ENCODE data around the gene ERBIN. TPM values are rescaled to one million over a fixed set of nuclear protein-coding genes. Genes with fewer than 3 reads are reported as not detected.

Gene ERBIN
- total and polyA plus RNA-seq, 9 of the 15 experiments (the other 6 are each of a cell fraction or from before 2014, with no cell fraction given): 11.9 to 72.8 (median 41.7) TPM

DNA sequence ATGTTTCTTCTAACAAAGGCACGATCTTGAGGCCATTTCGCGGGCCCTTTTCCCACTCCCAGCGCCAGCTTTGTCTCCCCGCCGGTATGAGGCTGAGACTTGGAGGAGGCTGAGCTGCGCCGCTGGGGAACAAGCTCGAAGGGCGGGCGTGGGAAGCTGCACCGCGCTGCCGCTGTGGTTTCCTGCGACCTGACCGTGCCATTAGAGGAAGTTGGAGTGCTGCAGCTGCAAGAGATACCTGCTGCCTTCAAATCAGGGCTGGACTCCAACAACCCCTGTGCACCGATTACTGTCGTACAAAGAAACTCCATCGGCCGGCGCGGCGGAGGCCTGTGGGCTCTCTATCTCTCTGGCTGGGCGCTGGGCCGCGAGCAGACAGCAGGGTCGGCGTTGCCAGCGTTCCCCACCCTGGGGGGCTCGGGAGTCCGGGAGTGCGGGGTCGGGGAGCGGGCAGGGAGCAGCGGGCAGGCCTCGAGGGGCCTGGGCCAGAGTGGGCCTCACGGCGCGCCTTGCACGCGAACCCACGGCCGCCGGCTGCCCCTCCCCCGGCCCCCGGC is 1.3 kb upstream of the ERBIN start (continued):
- TF ChIP-seq, protein P1, sequence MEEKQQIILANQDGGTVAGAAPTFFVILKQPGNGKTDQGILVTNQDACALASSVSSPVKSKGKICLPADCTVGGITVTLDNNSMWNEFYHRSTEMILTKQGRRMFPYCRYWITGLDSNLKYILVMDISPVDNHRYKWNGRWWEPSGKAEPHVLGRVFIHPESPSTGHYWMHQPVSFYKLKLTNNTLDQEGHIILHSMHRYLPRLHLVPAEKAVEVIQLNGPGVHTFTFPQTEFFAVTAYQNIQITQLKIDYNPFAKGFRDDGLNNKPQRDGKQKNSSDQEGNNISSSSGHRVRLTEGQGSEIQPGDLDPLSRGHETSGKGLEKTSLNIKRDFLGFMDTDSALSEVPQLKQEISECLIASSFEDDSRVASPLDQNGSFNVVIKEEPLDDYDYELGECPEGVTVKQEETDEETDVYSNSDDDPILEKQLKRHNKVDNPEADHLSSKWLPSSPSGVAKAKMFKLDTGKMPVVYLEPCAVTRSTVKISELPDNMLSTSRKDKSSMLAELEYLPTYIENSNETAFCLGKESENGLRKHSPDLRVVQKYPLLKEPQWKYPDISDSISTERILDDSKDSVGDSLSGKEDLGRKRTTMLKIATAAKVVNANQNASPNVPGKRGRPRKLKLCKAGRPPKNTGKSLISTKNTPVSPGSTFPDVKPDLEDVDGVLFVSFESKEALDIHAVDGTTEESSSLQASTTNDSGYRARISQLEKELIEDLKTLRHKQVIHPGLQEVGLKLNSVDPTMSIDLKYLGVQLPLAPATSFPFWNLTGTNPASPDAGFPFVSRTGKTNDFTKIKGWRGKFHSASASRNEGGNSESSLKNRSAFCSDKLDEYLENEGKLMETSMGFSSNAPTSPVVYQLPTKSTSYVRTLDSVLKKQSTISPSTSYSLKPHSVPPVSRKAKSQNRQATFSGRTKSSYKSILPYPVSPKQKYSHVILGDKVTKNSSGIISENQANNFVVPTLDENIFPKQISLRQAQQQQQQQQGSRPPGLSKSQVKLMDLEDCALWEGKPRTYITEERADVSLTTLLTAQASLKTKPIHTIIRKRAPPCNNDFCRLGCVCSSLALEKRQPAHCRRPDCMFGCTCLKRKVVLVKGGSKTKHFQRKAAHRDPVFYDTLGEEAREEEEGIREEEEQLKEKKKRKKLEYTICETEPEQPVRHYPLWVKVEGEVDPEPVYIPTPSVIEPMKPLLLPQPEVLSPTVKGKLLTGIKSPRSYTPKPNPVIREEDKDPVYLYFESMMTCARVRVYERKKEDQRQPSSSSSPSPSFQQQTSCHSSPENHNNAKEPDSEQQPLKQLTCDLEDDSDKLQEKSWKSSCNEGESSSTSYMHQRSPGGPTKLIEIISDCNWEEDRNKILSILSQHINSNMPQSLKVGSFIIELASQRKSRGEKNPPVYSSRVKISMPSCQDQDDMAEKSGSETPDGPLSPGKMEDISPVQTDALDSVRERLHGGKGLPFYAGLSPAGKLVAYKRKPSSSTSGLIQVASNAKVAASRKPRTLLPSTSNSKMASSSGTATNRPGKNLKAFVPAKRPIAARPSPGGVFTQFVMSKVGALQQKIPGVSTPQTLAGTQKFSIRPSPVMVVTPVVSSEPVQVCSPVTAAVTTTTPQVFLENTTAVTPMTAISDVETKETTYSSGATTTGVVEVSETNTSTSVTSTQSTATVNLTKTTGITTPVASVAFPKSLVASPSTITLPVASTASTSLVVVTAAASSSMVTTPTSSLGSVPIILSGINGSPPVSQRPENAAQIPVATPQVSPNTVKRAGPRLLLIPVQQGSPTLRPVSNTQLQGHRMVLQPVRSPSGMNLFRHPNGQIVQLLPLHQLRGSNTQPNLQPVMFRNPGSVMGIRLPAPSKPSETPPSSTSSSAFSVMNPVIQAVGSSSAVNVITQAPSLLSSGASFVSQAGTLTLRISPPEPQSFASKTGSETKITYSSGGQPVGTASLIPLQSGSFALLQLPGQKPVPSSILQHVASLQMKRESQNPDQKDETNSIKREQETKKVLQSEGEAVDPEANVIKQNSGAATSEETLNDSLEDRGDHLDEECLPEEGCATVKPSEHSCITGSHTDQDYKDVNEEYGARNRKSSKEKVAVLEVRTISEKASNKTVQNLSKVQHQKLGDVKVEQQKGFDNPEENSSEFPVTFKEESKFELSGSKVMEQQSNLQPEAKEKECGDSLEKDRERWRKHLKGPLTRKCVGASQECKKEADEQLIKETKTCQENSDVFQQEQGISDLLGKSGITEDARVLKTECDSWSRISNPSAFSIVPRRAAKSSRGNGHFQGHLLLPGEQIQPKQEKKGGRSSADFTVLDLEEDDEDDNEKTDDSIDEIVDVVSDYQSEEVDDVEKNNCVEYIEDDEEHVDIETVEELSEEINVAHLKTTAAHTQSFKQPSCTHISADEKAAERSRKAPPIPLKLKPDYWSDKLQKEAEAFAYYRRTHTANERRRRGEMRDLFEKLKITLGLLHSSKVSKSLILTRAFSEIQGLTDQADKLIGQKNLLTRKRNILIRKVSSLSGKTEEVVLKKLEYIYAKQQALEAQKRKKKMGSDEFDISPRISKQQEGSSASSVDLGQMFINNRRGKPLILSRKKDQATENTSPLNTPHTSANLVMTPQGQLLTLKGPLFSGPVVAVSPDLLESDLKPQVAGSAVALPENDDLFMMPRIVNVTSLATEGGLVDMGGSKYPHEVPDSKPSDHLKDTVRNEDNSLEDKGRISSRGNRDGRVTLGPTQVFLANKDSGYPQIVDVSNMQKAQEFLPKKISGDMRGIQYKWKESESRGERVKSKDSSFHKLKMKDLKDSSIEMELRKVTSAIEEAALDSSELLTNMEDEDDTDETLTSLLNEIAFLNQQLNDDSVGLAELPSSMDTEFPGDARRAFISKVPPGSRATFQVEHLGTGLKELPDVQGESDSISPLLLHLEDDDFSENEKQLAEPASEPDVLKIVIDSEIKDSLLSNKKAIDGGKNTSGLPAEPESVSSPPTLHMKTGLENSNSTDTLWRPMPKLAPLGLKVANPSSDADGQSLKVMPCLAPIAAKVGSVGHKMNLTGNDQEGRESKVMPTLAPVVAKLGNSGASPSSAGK (IDR thresholded peaks at IDR 0.05): peak; percentile 73
- peak in 1 of 2 experiments; percentile 74; a peak in 2 of 4 replicates for TF ChIP-seq HDAC1 (IDR thresholded peaks at IDR 0.05)
- TF ChIP-seq ELF1 (tag; IDR thresholded peaks at IDR 0.05): 0 out of 2 replicates have a peak, but pooled peaks have one; percentile 11
- peak; percentile 57 for TF ChIP-seq CBFA2T3 (IDR thresholded peaks at IDR 0.05)
- TF ChIP-seq MAZ (CRISPR knock-in tag; conservative IDR thresholded peaks at IDR 0.05 in 1 of 2, IDR thresholded peaks at IDR 0.05 in 1 of 2): no peak; a peak in 1 of 4 replicates
- no peak for TF ChIP-seq CREBBP (IDR thresholded peaks at IDR 0.05; ENCODE audit: low read depth, low read length)
- peak; percentile 15; the same call in 1 of the 2 replicates for TF ChIP-seq CBX1 (IDR thresholded peaks at IDR 0.05; ENCODE audit: low read depth)
- peak; percentile 71 for TF ChIP-seq HDAC2 (IDR thresholded peaks at IDR 0.05)
- no peak for TF ChIP-seq SLC30A9 (CRISPR knock-in tag; IDR thresholded peaks at IDR 0.05)
- TF ChIP-seq PBX2 (CRISPR knock-in tag; IDR thresholded peaks at IDR 0.05; ENCODE audit: low read depth): no peak
- TF ChIP-seq PBX2 (tag; conservative IDR thresholded peaks at IDR 0.05; ENCODE audit: low read depth): no peak
- no peak for TF ChIP-seq ZZZ3 (IDR thresholded peaks at IDR 0.05)
- TF ChIP-seq E2F3 (CRISPR knock-in tag; IDR thresholded peaks at IDR 0.05): no peak
- no peak; the same call in 1 of the 2 replicates for TF ChIP-seq CBX5 (IDR thresholded peaks at IDR 0.05; ENCODE audit: borderline replicate concordance, low read depth)

Data from K562 (cell line).